Neuronal stem cell (in vitro differentiated cells): ENCODE results near the gene NKX2-3.

Experiments used
- DNase-seq: peaks from one replicate; pipeline ENCODE4 v3.0.0-alpha.2; 2013; ENCODE audit warnings: low spot score
- H2AFZ ChIP-seq: one replicate; pipeline ENCODE4 v1.6.1; 2013; ENCODE audit warnings: mild to moderate bottlenecking, low read length, inconsistent platforms
- H2AK5ac ChIP-seq: 2 replicates; pipeline ENCODE4 v1.6.1; 2013; ENCODE audit warnings: low read depth, mild to moderate bottlenecking, inconsistent platforms, low read length, moderate library complexity, mixed read lengths
- H2BK120ac ChIP-seq: 2 replicates; pipeline ENCODE4 v1.6.1; 2013; ENCODE audit warnings: low read depth, mild to moderate bottlenecking, inconsistent platforms, low read length, moderate library complexity, mixed read lengths
- H2BK12ac ChIP-seq: one replicate; pipeline ENCODE4 v1.6.1; 2013; ENCODE audit warnings: low read length, inconsistent platforms
- H2BK15ac ChIP-seq: 2 replicates; pipeline ENCODE4 v1.6.1; 2013; ENCODE audit warnings: mild to moderate bottlenecking, low read length, inconsistent platforms, mixed read lengths
- H2BK5ac ChIP-seq: one replicate; pipeline ENCODE4 v1.6.1; 2013; ENCODE audit warnings: inconsistent platforms, mild to moderate bottlenecking, low read length, moderate library complexity
- H3K14ac ChIP-seq: one replicate; pipeline ENCODE4 v1.6.1; 2013; ENCODE audit warnings: low read length, inconsistent platforms
- H3K18ac ChIP-seq: 2 replicates; pipeline ENCODE4 v1.6.1; 2013; ENCODE audit warnings: low read length, inconsistent platforms
- H3K23ac ChIP-seq: 2 replicates; pipeline ENCODE4 v1.6.1; 2013; ENCODE audit warnings: low read depth, mild to moderate bottlenecking, mixed read lengths, low read length, inconsistent platforms; ENCODE audit not compliant: poor library complexity
- H3K27ac ChIP-seq: replicated peaks from 3 replicates; pipeline ENCODE4 v1.5.1; 2013; ENCODE audit warnings: low read length, inconsistent platforms
- H3K27me3 ChIP-seq, 3 experiments: 2 replicates each; pipeline ENCODE4 v1.6.1; 2013; ENCODE audit warnings: low read length in 3 of 3, mild to moderate bottlenecking in 2 of 3, inconsistent platforms in 1 of 3, low read depth in 1 of 3, mixed read lengths in 1 of 3, moderate library complexity in 1 of 3; ENCODE audit not compliant: control insufficient read depth in 3 of 3, insufficient read depth in 3 of 3
- H3K36me3 ChIP-seq, 2 donors: replicated peaks in 1 of 2; 2 replicates each; pipeline ENCODE4 v1.6.1; 2013; ENCODE audit warnings: low read length in 2 of 2; ENCODE audit not compliant: control insufficient read depth in 2 of 2, insufficient read depth in 2 of 2
- H3K4ac ChIP-seq: 2 replicates; pipeline ENCODE4 v1.6.1; 2013; ENCODE audit warnings: inconsistent platforms, mild to moderate bottlenecking, low read length, moderate library complexity
- H3K4me1 ChIP-seq, 2 donors: 1 replicate in 1 of 2; 2 replicates in 1 of 2; pipeline ENCODE4 v1.6.1; 2013; ENCODE audit warnings: low read length in 2 of 2, low read depth in 1 of 2; ENCODE audit not compliant: control insufficient read depth in 2 of 2, insufficient read depth in 1 of 2
- H3K4me2 ChIP-seq: one replicate; pipeline ENCODE4 v1.6.1; 2013; ENCODE audit warnings: mild to moderate bottlenecking, low read length, inconsistent platforms; ENCODE audit not compliant: insufficient read depth, poor library complexity, severe bottlenecking
- H3K4me3 ChIP-seq, 2 donors: 2 replicates each; pipeline ENCODE4 v1.5.1; 2013; ENCODE audit warnings: low read length in 2 of 2, mild to moderate bottlenecking in 2 of 2, inconsistent platforms in 1 of 2, moderate library complexity in 1 of 2
- H3K79me1 ChIP-seq: one replicate; pipeline ENCODE4 v1.6.1; 2013; ENCODE audit warnings: low read depth, mild to moderate bottlenecking, inconsistent platforms, low read length, moderate library complexity
- H3K9ac ChIP-seq: one replicate; pipeline ENCODE4 v1.6.1; 2013; ENCODE audit warnings: mild to moderate bottlenecking, low read depth, low read length, inconsistent platforms; ENCODE audit not compliant: poor library complexity
- H3K9me3 ChIP-seq, 2 donors: replicated peaks in 1 of 2; 2 replicates each; pipeline versions ENCODE3 to v1.6.1; 2013; ENCODE audit warnings: low read length in 2 of 2, mild to moderate bottlenecking in 2 of 2, inconsistent platforms in 1 of 2, low read depth in 1 of 2, mixed read lengths in 1 of 2, moderate library complexity in 1 of 2; ENCODE audit not compliant: control insufficient read depth in 2 of 2, insufficient read depth in 1 of 2
- H4K8ac ChIP-seq: one replicate; pipeline ENCODE4 v1.6.1; 2013; ENCODE audit warnings: low read depth, mild to moderate bottlenecking, inconsistent platforms, low read length, moderate library complexity
- H4K91ac ChIP-seq: one replicate; pipeline ENCODE4 v1.6.1; 2013; ENCODE audit warnings: low read length, low read depth, mild to moderate bottlenecking, inconsistent platforms; ENCODE audit not compliant: poor library complexity
- WGBS, 2 donors: extraction: QIAGEN DNeasy Blood & Tissue Kit; methylation state at CpG; one replicate each; pipeline ENCODE4 v1.1.7; 2013; ENCODE audit warnings: missing lambda C conversion rate in 2 of 2, mixed read lengths in 1 of 2; ENCODE audit not compliant: insufficient read length in 2 of 2, insufficient replicate concordance in 1 of 2; ENCODE audit errors: extremely low coverage in 2 of 2; 5-methylcytosine and 5-hydroxymethylcytosine counted together

NKX2-3 gene

GRCh38 chr10:99533496-99534449, 1.0 kb downstream of the NKX2-3 start:
- Histone ChIP-seq H3K4ac (no peak overlapping the region), H4K8ac (no peak overlapping the region), H3K27me3 (peaks cover 58 to 98% (median 96%) of the 10 kb centered on the region in 3 experiments), H3K9me3 (peaks cover 6 to 10% of the 10 kb centered on the region in 2 donors), H3K23ac (no peak overlapping the region), H2AK5ac (peak overlapping the region; percentile 86), H3K4me2 (no peak overlapping the region), H4K91ac (no peak overlapping the region), H3K4me3 (peak overlapping the region in 1 of 2 donors; percentile 52), H3K14ac (no peak overlapping the region), H2BK120ac (no peak overlapping the region), H2AFZ (no peak overlapping the region), H3K4me1 (peaks cover 15 to 16% of the 10 kb centered on the region in 2 donors), H2BK5ac (no peak overlapping the region), H3K18ac (peak overlapping the region; percentile 86), H2BK15ac (peak overlapping the region; percentile 93), H3K36me3 (no peaks in the 10 kb centered on the region), H3K27ac (no peak overlapping the region), H2BK12ac (no peak overlapping the region), H3K9ac (no peak overlapping the region), H3K79me1 (no peaks in the 10 kb centered on the region)
- DNase-seq = no peak
- WGBS, 2 donors = no CpG with 5 or more reads among the region's 38 CpGs

DNA sequence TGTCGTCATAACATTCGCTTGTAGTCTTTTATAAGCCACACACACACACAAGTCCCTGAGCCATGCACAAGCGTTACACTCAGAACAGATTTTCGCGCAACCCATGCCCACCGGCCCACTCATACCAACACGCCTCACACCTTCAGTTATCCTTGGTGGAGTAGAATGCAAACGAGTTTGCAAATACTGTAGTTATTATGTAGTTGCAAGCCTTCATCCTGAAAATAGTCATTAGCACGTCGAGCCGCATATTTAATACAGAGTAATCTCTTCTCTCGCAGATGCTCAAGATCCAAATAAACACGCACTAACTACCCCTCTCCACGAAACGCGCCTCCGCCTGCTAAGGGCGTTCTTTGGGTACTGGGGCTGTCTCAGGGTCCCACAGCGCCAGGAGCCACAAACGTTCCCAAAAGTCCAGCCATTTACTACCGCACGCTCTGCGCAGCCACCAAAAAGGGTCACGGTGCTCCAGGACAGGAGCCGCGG, 1.8 kb downstream of the NKX2-3 start:
- H4K91ac ChIP-seq = no peak overlapping the region
- H3K14ac ChIP-seq = no peak overlapping the region
- H3K9me3 ChIP-seq = peaks cover 6 to 12% of the 10 kb centered on the region in 2 donors
- H3K23ac ChIP-seq = no peak overlapping the region
- H3K79me1 ChIP-seq = no peaks in the 10 kb centered on the region
- H2BK15ac ChIP-seq = no peak overlapping the region
- H3K9ac ChIP-seq = no peak overlapping the region
- H3K4me2 ChIP-seq = no peak overlapping the region
- H2AK5ac ChIP-seq = no peak overlapping the region
- no peak overlapping the region for H2BK5ac ChIP-seq
- H3K27ac ChIP-seq = no peak overlapping the region
- peak overlapping the region; percentile 39 for H3K18ac ChIP-seq
- H3K4me1 ChIP-seq = peaks cover 15 to 16% of the 10 kb centered on the region in 2 donors
- no peak overlapping the region for H3K4ac ChIP-seq
- no peak overlapping the region for H2BK12ac ChIP-seq
- no CpG with 5 or more reads among the region's 26 CpGs for WGBS, 2 donors
- H2AFZ ChIP-seq = peak overlapping the region; percentile 92
- H3K36me3 ChIP-seq = no peaks in the 10 kb centered on the region
- no peak overlapping the region for H4K8ac ChIP-seq
- H3K27me3 ChIP-seq = peaks cover 64 to 98% (median 98%) of the 10 kb centered on the region in 3 experiments
- H2BK120ac ChIP-seq = no peak overlapping the region
- no peak for DNase-seq
- no peak overlapping the region for H3K4me3 ChIP-seq

DNA sequence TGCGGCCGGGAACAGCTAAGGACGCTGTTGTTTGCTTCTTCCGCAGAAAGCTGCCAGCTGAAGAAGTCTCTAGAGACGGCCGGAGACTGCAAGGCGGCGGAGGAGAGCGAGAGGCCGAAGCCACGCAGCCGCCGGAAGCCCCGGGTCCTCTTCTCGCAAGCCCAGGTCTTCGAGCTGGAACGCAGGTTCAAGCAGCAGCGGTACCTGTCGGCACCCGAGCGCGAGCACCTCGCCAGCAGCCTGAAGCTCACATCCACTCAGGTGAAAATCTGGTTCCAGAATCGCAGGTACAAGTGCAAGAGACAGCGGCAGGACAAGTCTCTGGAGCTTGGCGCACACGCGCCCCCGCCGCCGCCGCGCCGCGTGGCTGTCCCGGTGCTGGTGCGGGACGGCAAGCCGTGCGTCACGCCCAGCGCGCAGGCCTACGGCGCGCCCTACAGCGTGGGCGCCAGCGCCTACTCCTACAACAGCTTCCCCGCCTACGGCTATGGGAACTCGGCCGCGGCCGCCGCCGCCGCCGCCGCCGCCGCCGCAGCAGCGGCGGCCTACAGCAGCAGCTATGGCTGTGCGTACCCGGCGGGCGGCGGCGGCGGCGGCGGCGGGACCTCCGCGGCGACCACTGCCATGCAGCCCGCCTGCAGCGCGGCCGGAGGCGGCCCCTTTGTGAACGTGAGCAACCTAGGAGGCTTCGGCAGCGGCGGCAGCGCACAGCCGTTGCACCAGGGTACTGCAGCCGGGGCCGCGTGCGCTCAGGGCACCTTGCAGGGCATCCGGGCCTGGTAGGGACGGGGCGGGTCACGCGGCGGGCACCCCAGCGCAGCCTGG, 2.4 kb downstream of the NKX2-3 start:
- peaks cover 63 to 98% (median 98%) of the 10 kb centered on the region in 3 experiments for H3K27me3 ChIP-seq
- DNase-seq = no peak
- H3K27ac ChIP-seq = no peak overlapping the region

More for the DNA sequence above, 2.4 kb downstream of the NKX2-3 start:
- Histone ChIP-seq H2AFZ (peak overlapping the region; percentile 92), H2AK5ac (peak overlapping the region; percentile 72), H4K8ac (no peak overlapping the region), H2BK12ac (peak overlapping the region; percentile 34), H3K9me3 (peaks cover 6 to 12% of the 10 kb centered on the region in 2 donors), H3K4me1 (peaks cover 15 to 16% of the 10 kb centered on the region in 2 donors), H3K18ac (peak overlapping the region; percentile 94), H2BK120ac (peak overlapping the region; percentile 30), H2BK15ac (peak overlapping the region; percentile 57), H3K36me3 (no peaks in the 10 kb centered on the region), H3K79me1 (no peaks in the 10 kb centered on the region), H3K4me2 (peak overlapping the region; percentile 63), H3K23ac (peak overlapping the region; percentile 75), H3K14ac (peak overlapping the region; percentile 47), H3K9ac (peak overlapping the region; percentile 73), H3K4ac (no peak overlapping the region), H3K4me3 (peak overlapping the region in 1 of 2 donors; percentile 7), H4K91ac (no peak overlapping the region), H2BK5ac (no peak overlapping the region)
- no CpG with 5 or more reads among the region's 100 CpGs for WGBS, 2 donors
